EH (cell line): ENCODE data around the gene CNDP1.
"Not testable (repeated sequence)": the region's sequence is repeated elsewhere in the genome, so short reads cannot be mapped to it uniquely, and the experiment has no call there.

Experiments used
- DNase-seq: peaks from one replicate; pipeline ENCODE4 v3.0.0-alpha.2; 2015; ENCODE audit warnings: low read depth

The CNDP1 gene

GRCh38 chr18:74546751-74547530 lies 12.6 kb downstream of the CNDP1 start:
- peak; percentile 79 for DNase-seq

- DNase-seq, result no peak
Measured at GRCh38 chr18:74547860-74548259, 13.6 kb downstream of the CNDP1 start.

- no peak for DNase-seq
Measured at GRCh38 chr18:74549591-74550104, 15.3 kb downstream of the CNDP1 start.

- DNase-seq, result no peak
Measured at GRCh38 chr18:74550886-74551285, 16.6 kb downstream of the CNDP1 start.

GRCh38 chr18:74551452-74551851 lies 17.2 kb downstream of the CNDP1 start:
- DNase-seq, result no peak

- peak; percentile 81 for DNase-seq
Measured at GRCh38 chr18:74551936-74552555, 17.7 kb downstream of the CNDP1 start.

- no peak for DNase-seq
Measured at GRCh38 chr18:74556126-74556525, 21.8 kb downstream of the CNDP1 start.

- DNase-seq, result no peak
Measured at GRCh38 chr18:74558096-74558495, 23.8 kb downstream of the CNDP1 start.

GRCh38 chr18:74562131-74562730 lies 27.9 kb downstream of the CNDP1 start:
- DNase-seq, result no peak

GRCh38 chr18:74562775-74563174 lies 28.5 kb downstream of the CNDP1 start:
- DNase-seq, result no peak

GRCh38 chr18:74563999-74564398 lies 29.7 kb downstream of the CNDP1 start:
- no peak for DNase-seq

GRCh38 chr18:74565164-74565563 lies 30.9 kb downstream of the CNDP1 start:
- not testable (repeated sequence) for DNase-seq

- DNase-seq, result not testable (repeated sequence)
Measured at GRCh38 chr18:74565993-74566392, 31.7 kb downstream of the CNDP1 start.

- no peak for DNase-seq
Measured at GRCh38 chr18:74567822-74568221, 33.5 kb downstream of the CNDP1 start.

GRCh38 chr18:74569401-74569800 lies 35.1 kb downstream of the CNDP1 start:
- no peak for DNase-seq

- no peak for DNase-seq
Measured at GRCh38 chr18:74570266-74570665, 36.0 kb downstream of the CNDP1 start.

GRCh38 chr18:74571895-74572680 lies 37.8 kb downstream of the CNDP1 start:
- no peak for DNase-seq

GRCh38 chr18:74573053-74573452 lies 38.8 kb downstream of the CNDP1 start:
- DNase-seq, result no peak

GRCh38 chr18:74574916-74575315 lies 40.6 kb downstream of the CNDP1 start:
- DNase-seq, result no peak

- no peak for DNase-seq
Measured at GRCh38 chr18:74577019-74577418, 42.7 kb downstream of the CNDP1 start.

GRCh38 chr18:74579496-74580065 lies 45.3 kb downstream of the CNDP1 start:
- DNase-seq, result no peak

- DNase-seq, result no peak
Measured at GRCh38 chr18:74582642-74583041, 48.3 kb downstream of the CNDP1 start.
